Lower leg skin (tissue), 3 donors: ENCODE data around the gene MAGI3.

ENCODE experiments used
- CTCF ChIP-seq, 3 donors: fragments of 450-650 bp; IDR thresholded peaks; one replicate each; pipeline ENCODE4 v1.5.1; 2016; ENCODE audit warnings: antibody characterized with exemption in 3 of 3, mild to moderate bottlenecking in 3 of 3, moderate library complexity in 2 of 3
- POLR2A ChIP-seq, 2 donors: fragments of 450-650 bp; IDR thresholded peaks; one replicate each; pipeline ENCODE4 v1.6.1; 2016 to 2017; ENCODE audit warnings: antibody characterized with exemption in 2 of 2, mild to moderate bottlenecking in 1 of 2, moderate library complexity in 1 of 2

DNA sequence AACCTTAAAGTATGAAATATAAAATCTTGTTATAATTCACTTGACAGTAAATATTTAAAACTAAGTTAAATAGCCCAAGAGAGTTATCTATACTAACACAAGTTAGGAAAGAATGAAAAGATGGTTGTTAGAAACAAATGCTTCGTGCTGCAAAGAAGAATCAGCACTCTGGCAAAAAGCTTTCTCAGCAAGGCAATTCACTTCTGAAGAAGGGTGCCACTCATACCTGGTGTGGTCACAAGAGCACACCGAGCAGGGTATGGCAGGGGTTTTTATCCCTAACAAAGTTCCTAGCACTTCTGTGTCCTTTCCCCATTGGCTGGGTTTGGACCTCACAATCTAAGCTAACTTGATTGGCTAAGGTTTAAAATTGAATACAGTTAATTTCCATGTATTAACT lies 121.0 kb downstream of the MAGI3 start:
- no peak for TF ChIP-seq CTCF (IDR thresholded peaks at IDR 0.05)
- TF ChIP-seq POLR2A (IDR thresholded peaks at IDR 0.05), result no peak
